ENCODE data around the gene METTL18. TPM values are rescaled to one million over a fixed set of nuclear protein-coding genes. Genes with fewer than 3 reads are reported as not detected.

METTL18 gene
- total RNA-seq, 4 donors from 2014 or later: 1.2 to 5.5 (median 2.3) TPM

- TF ChIP-seq POLR2A (IDR thresholded peaks at IDR 0.05): no peak
- no peak for TF ChIP-seq CTCF (IDR thresholded peaks at IDR 0.05)
- no peak for TF ChIP-seq EP300 (IDR thresholded peaks at IDR 0.05)
- TF ChIP-seq POLR2AphosphoS5 (IDR thresholded peaks at IDR 0.05): no peak
- no peaks in the 10 kb centered on the region for H3K27me3 ChIP-seq
- no peak for DNase-seq (ENCODE audit: low spot score in 2 of 2)
- peaks cover 4% of the 10 kb centered on the region for H3K36me3 ChIP-seq
- no peaks in the 10 kb centered on the region for H3K9me3 ChIP-seq
- H3K4me1 ChIP-seq: peaks cover 3% of the 10 kb centered on the region
- no peak overlapping the region for H3K4me3 ChIP-seq
- 88% methylated on average over 2 of the region's 2 CpGs for WGBS
- no peak overlapping the region for H3K27ac ChIP-seq
Measured at GRCh38 chr1:169788402-169788801, 6.3 kb downstream of the METTL18 start.

GRCh38 chr1:169786974-169787373, 7.7 kb downstream of the METTL18 start:
- H3K27me3 ChIP-seq: no peaks in the 10 kb centered on the region
- TF ChIP-seq EP300 (IDR thresholded peaks at IDR 0.05) (no peak), POLR2AphosphoS5 (IDR thresholded peaks at IDR 0.05) (no peak), CTCF (IDR thresholded peaks at IDR 0.05) (no peak), POLR2A (IDR thresholded peaks at IDR 0.05) (no peak)
- peaks cover 4% of the 10 kb centered on the region for H3K36me3 ChIP-seq
- no peak overlapping the region for H3K27ac ChIP-seq
- 63% methylated on average over 3 of the region's 3 CpGs for WGBS
- no peaks in the 10 kb centered on the region for H3K4me1 ChIP-seq
- H3K4me3 ChIP-seq: no peak overlapping the region
- DNase-seq (ENCODE audit: low spot score in 2 of 2): no peak
- H3K9me3 ChIP-seq: no peaks in the 10 kb centered on the region

- H3K27ac ChIP-seq: no peak overlapping the region
- DNase-seq (ENCODE audit: low spot score in 2 of 2): no peak
- TF ChIP-seq CTCF (IDR thresholded peaks at IDR 0.05): no peak
- TF ChIP-seq POLR2A (IDR thresholded peaks at IDR 0.05): no peak
- TF ChIP-seq EP300 (IDR thresholded peaks at IDR 0.05): no peak
- TF ChIP-seq POLR2AphosphoS5 (IDR thresholded peaks at IDR 0.05): no peak
- H3K27me3 ChIP-seq: no peaks in the 10 kb centered on the region
- H3K4me3 ChIP-seq: no peak overlapping the region
- no peaks in the 10 kb centered on the region for H3K9me3 ChIP-seq
- H3K4me1 ChIP-seq: no peaks in the 10 kb centered on the region
- WGBS: 95% methylated on average over 5 of the region's 6 CpGs
- no peaks in the 10 kb centered on the region for H3K36me3 ChIP-seq
Measured at GRCh38 chr1:169785267-169785666, 9.4 kb downstream of the METTL18 start.

GRCh38 chr1:169784102-169784501, 10.6 kb downstream of the METTL18 start:
- H3K4me1 ChIP-seq: no peaks in the 10 kb centered on the region
- H3K36me3 ChIP-seq: no peaks in the 10 kb centered on the region
- no peak for DNase-seq (ENCODE audit: low spot score in 2 of 2)
- no peak overlapping the region for H3K4me3 ChIP-seq
- no peaks in the 10 kb centered on the region for H3K27me3 ChIP-seq
- no peak overlapping the region for H3K27ac ChIP-seq
- no peak for TF ChIP-seq EP300 (IDR thresholded peaks at IDR 0.05)
- TF ChIP-seq CTCF (IDR thresholded peaks at IDR 0.05): no peak
- no peak for TF ChIP-seq POLR2AphosphoS5 (IDR thresholded peaks at IDR 0.05)
- TF ChIP-seq POLR2A (IDR thresholded peaks at IDR 0.05): no peak
- H3K9me3 ChIP-seq: no peaks in the 10 kb centered on the region

GRCh38 chr1:169782596-169782995, 12.1 kb downstream of the METTL18 start:
- 69% methylated on average over 3 of the region's 3 CpGs for WGBS

More at GRCh38 chr1:169782596-169782995, 12.1 kb downstream of the METTL18 start:
- no peaks in the 10 kb centered on the region for H3K4me1 ChIP-seq
- H3K4me3 ChIP-seq: no peak overlapping the region
- H3K36me3 ChIP-seq: no peaks in the 10 kb centered on the region
- no peaks in the 10 kb centered on the region for H3K27me3 ChIP-seq
- no peak overlapping the region for H3K27ac ChIP-seq
- DNase-seq (ENCODE audit: low spot score in 2 of 2): no peak
- no peak for TF ChIP-seq EP300 (IDR thresholded peaks at IDR 0.05)
- TF ChIP-seq POLR2AphosphoS5 (IDR thresholded peaks at IDR 0.05): no peak
- TF ChIP-seq POLR2A (IDR thresholded peaks at IDR 0.05): no peak
- no peak for TF ChIP-seq CTCF (IDR thresholded peaks at IDR 0.05)
- H3K9me3 ChIP-seq: no peaks in the 10 kb centered on the region
